ENCODE results near the gene MTHFD2. TPM values are rescaled to one million over a fixed set of nuclear protein-coding genes. Genes with fewer than 3 reads are reported as not detected.

MTHFD2 gene
- total RNA-seq, 2 donors from 2014 or later, result 30.8 to 47.5 TPM

DNA sequence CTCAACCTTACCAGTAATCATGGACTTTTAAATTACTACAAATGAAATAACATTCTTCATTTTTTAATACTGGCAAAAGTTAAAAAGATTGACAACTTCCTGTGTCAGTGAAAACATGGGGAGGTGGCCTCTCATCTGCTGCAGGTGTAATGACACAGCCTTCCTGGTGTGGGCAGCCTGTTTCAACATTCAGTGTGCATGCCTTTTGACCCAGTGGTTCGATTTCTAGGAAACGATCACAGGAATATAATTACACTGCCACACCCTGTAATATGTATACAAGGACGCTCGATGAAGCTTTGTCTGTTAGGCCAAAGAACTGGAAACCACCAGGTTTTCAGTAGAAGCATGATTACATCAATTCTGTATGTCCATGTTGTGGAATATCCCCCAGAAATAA lies 68.7 kb downstream of the MTHFD2 start:
- ATAC-seq (peak; percentile 99), DNase-seq (peak; percentile 16 to 31 (median 21))
- Mint-ChIP-seq H3K27ac (peak overlapping the region; percentile 65), H3K4me1 (peaks cover 17% of the 10 kb centered on the region), H3K27me3 (no peaks in the 10 kb centered on the region), H3K36me3 (ENCODE audit: low read depth) (peaks cover 8% of the 10 kb centered on the region), H3K4me3 (peak overlapping the region; percentile 68)
- H3K9me3 ChIP-seq (ENCODE audit: control insufficient read depth, low read length, poor library complexity, severe bottlenecking), result no peaks in the 10 kb centered on the region

Other genes starting within 250 kb of the MTHFD2 start
- 10 to 100 TPM; 20.3 to 22.5 TPM for gene TET3, start 213.7 kb upstream of the MTHFD2 start, total RNA-seq
- gene BOLA3, start 50.7 kb upstream of the MTHFD2 start, total RNA-seq, result 10 to 100 TPM; 15.5 to 23.3 TPM
- gene MOB1A, start 19.7 kb upstream of the MTHFD2 start, total RNA-seq, result 100 to 1,000 TPM; 138 to 183 TPM
- 10 to 100 TPM in 1 of 2 donors, 1 to 10 TPM in 1; 9.1 to 10.5 TPM for gene SLC4A5, start 144.8 kb downstream of the MTHFD2 start, total RNA-seq
- 10 to 100 TPM; 78.5 to 85.7 TPM for gene DCTN1, start 181.7 kb downstream of the MTHFD2 start, total RNA-seq
- 1 to 10 TPM; 2.9 to 3.3 TPM for gene C2orf81, start 223.0 kb downstream of the MTHFD2 start, total RNA-seq
- gene WDR54, start 223.1 kb downstream of the MTHFD2 start, total RNA-seq, result 10 to 100 TPM; 33.6 to 42.8 TPM
- gene RTKN, start 243.3 kb downstream of the MTHFD2 start, total RNA-seq, result under 1 TPM; 0.37 to 0.57 TPM

All from T-helper 17 cell (primary cell).